Motor neuron (in vitro differentiated cells): ENCODE data around the gene UBE2D2. TPM values are rescaled to one million over a fixed set of nuclear protein-coding genes. Genes with fewer than 3 reads are reported as not detected.
"Not testable (repeated sequence)": the region's sequence is repeated elsewhere in the genome, so short reads cannot be mapped to it uniquely, and the experiment has no call there.

Experiments used
- ATAC-seq, 8 experiments: fragments of 200-7000 bp; cut with Tn5 transposase; replicated peaks in 6 of 8; 2 replicates each; pipeline ENCODE4 v1.8.0; 2021; ENCODE audit warnings: mild to moderate bottlenecking in 8 of 8, moderate library complexity in 8 of 8
- H3K27ac ChIP-seq, 2 donors: fragments of 250-450 bp; sonication (Bioruptor Pico); 2 replicates each; pipeline ENCODE4 v1.9.0; 2021; ENCODE audit warnings: antibody characterized with exemption in 2 of 2, mild to moderate bottlenecking in 2 of 2, moderate library complexity in 1 of 2
- H3K4me1 ChIP-seq, 2 donors: fragments of 250-450 bp; sonication (Bioruptor Pico); replicated peaks in 1 of 2; 2 replicates each; pipeline ENCODE4 v1.6.1; 2021; ENCODE audit warnings: antibody characterized with exemption in 2 of 2, mild to moderate bottlenecking in 2 of 2, moderate library complexity in 1 of 2
- H3K4me3 ChIP-seq, 5 donors: fragments of 250-450 bp; sonication (Bioruptor Pico); 2 replicates each; pipeline ENCODE4 v1.9.0; 2021; ENCODE audit warnings: antibody characterized with exemption in 5 of 5, mild to moderate bottlenecking in 5 of 5, moderate library complexity in 4 of 5
- WGBS, 10 experiments: fragments of 450-650 bp; shearing (Covaris generic); methylation state at CpG; one replicate each; pipeline ENCODE4 v1.0.0; 2022; 5-methylcytosine and 5-hydroxymethylcytosine counted together
- in situ Hi-C, 9 experiments: fragments of 400-800 bp; cut with MboI; loops; one replicate each; pipeline ENCODE4 v1.15.0; 2021; ENCODE audit warnings: low sequenced_read_pairs in 9 of 9, low pct_unique_long_range_greater_than_20kb in 2 of 9; ENCODE audit not compliant: unreplicated experiment in 9 of 9
- total RNA-seq, 8 experiments: library from RNA; unstranded; fragments of 300-600 nt; gene quantifications; 2 replicates each; pipeline versions ENCODE4 v1.2.3 to v1.2.4, GENCODE V29; 2022

The UBE2D2 gene
- total RNA-seq, 8 experiments from 2014 or later, result 66.9 to 164 (median 102) TPM

- Histone ChIP-seq H3K4me1 (peaks cover 58 to 71% of the 10 kb centered on the region in 2 donors), H3K4me3 (peak overlapping the region; percentile 6 to 34 (median 21)), H3K27ac (peak overlapping the region; percentile 71 to 91)
- in situ Hi-C loops, ATAC-seq: not testable (repeated sequence)
- 0 to 100% (median 77%) methylated on average over 1 to 9 of the region's 22 CpGs; no CpG with 5 or more reads in 3 of the 10 experiments for WGBS, 10 experiments
These were observed 34.6 kb upstream of the UBE2D2 start for GRCh38 chr5:139526309-139527089.

- Histone ChIP-seq H3K4me1 (peaks cover 62 to 77% of the 10 kb centered on the region in 2 donors), H3K4me3 (peak overlapping the region in 4 of 5 donors; percentile 8 to 34 (median 18)), H3K27ac (peak overlapping the region; percentile 71 to 91)
- in situ Hi-C loops, ATAC-seq: not testable (repeated sequence)
- 17 to 100% (median 59%) methylated on average over 1 to 2 of the region's 2 CpGs; no CpG with 5 or more reads in 4 of the 10 experiments for WGBS, 10 experiments
These were observed 34.1 kb upstream of the UBE2D2 start for GRCh38 chr5:139527090-139527470.

- 0 to 40% (median 33%) methylated on average over 1 to 2 of the region's 7 CpGs; no CpG with 5 or more reads in 5 of the 10 experiments for WGBS, 10 experiments
- in situ Hi-C loops, result not testable (repeated sequence)
These were observed 33.2 kb upstream of the UBE2D2 start for GRCh38 chr5:139527896-139528467.

GRCh38 chr5:139528695-139529094, 32.4 kb upstream of the UBE2D2 start:
- WGBS, 10 experiments, result 76 to 100% (median 96%) methylated on average over 1 to 8 of the region's 8 CpGs; no CpG with 5 or more reads in 3 of the 10 experiments
- in situ Hi-C loops, result not testable (repeated sequence)

More at GRCh38 chr5:139527896-139528467, 33.2 kb upstream of the UBE2D2 start:
- peaks cover 62 to 77% of the 10 kb centered on the region in 2 donors for H3K4me1 ChIP-seq
- ATAC-seq, result peak in 1 of 8 experiments; percentile 41
- peak overlapping the region in 2 of 5 donors; percentile 17 to 21 for H3K4me3 ChIP-seq
- peak overlapping the region in 1 of 2 donors; percentile 33 for H3K27ac ChIP-seq

GRCh38 chr5:139530079-139530478, 31.1 kb upstream of the UBE2D2 start:
- Histone ChIP-seq H3K27ac (peak overlapping the region in 1 of 2 donors; percentile 27), H3K4me1 (peaks cover 49 to 61% of the 10 kb centered on the region in 2 donors)
- ATAC-seq, H3K4me3 ChIP-seq, in situ Hi-C loops: not testable (repeated sequence)
- 80 to 100% (median 87%) methylated on average over 1 to 2 of the region's 2 CpGs; no CpG with 5 or more reads in 2 of the 10 experiments for WGBS, 10 experiments

More at GRCh38 chr5:139528695-139529094, 32.4 kb upstream of the UBE2D2 start:
- ATAC-seq, result not testable (repeated sequence)
- H3K27ac ChIP-seq, result peak overlapping the region in 1 of 2 donors; percentile 33
- peak overlapping the region in 1 of 5 donors; percentile 17 for H3K4me3 ChIP-seq
- H3K4me1 ChIP-seq, result peaks cover 62 to 75% of the 10 kb centered on the region in 2 donors

- peak in 4 of 8 experiments; percentile 27 to 58 (median 38) for ATAC-seq
- peak overlapping the region; percentile 72 to 84 for H3K27ac ChIP-seq
- H3K4me1 ChIP-seq, result peaks cover 32 to 47% of the 10 kb centered on the region in 2 donors
- WGBS, 10 experiments, result 0 to 82% (median 61%) methylated on average over 1 to 3 of the region's 3 CpGs
- peak overlapping the region in 2 of 5 donors; percentile 6 to 8 for H3K4me3 ChIP-seq
- in situ Hi-C loops, result no loop called here
These were observed 29.4 kb upstream of the UBE2D2 start for GRCh38 chr5:139531772-139532169.

GRCh38 chr5:139543423-139543991, 17.6 kb upstream of the UBE2D2 start:
- in situ Hi-C loops, result no loop called here
- peak overlapping the region; percentile 32 to 33 for H3K27ac ChIP-seq
- peak overlapping the region in 3 of 5 donors; percentile 5 to 29 (median 10) for H3K4me3 ChIP-seq
- peak; percentile 34 to 100 (median 99) for ATAC-seq
- peaks cover 4 to 8% of the 10 kb centered on the region in 2 donors for H3K4me1 ChIP-seq
- WGBS, 10 experiments, result 0 to 48% (median 7%) methylated on average over 1 to 19 of the region's 24 CpGs; no CpG with 5 or more reads in 3 of the 10 experiments

- H3K4me1 ChIP-seq, H3K4me3 ChIP-seq, H3K27ac ChIP-seq, ATAC-seq, in situ Hi-C loops: not testable (repeated sequence)
- WGBS, 10 experiments, result 100% methylated on average over 1 to 4 of the region's 6 CpGs; no CpG with 5 or more reads in 6 of the 10 experiments
These were observed 14.5 kb upstream of the UBE2D2 start for GRCh38 chr5:139546593-139546992.

GRCh38 chr5:139549162-139549894, 11.8 kb upstream of the UBE2D2 start:
- Histone ChIP-seq H3K27ac (no peak overlapping the region), H3K4me1 (no peaks in the 10 kb centered on the region), H3K4me3 (no peak overlapping the region)
- in situ Hi-C loops, result no loop called here
- WGBS, 10 experiments, result 94 to 100% (median 98%) methylated on average over 5 to 9 of the region's 49 CpGs; no CpG with 5 or more reads in 6 of the 10 experiments
- ATAC-seq, result no peak

- H3K27ac ChIP-seq, ATAC-seq, H3K4me3 ChIP-seq, H3K4me1 ChIP-seq, in situ Hi-C loops: not testable (repeated sequence)
- 14 to 100% (median 88%) methylated on average over 1 to 10 of the region's 12 CpGs; no CpG with 5 or more reads in 2 of the 10 experiments for WGBS, 10 experiments
These were observed 10.9 kb upstream of the UBE2D2 start for GRCh38 chr5:139550051-139550872.

- in situ Hi-C loops, result no loop called here
- ATAC-seq, result no peak
- Histone ChIP-seq H3K4me3 (no peak overlapping the region), H3K4me1 (no peaks in the 10 kb centered on the region), H3K27ac (no peak overlapping the region)
- WGBS, 10 experiments, result 17 to 100% (median 36%) methylated on average over 1 to 2 of the region's 2 CpGs; no CpG with 5 or more reads in 3 of the 10 experiments
These were observed 9.8 kb upstream of the UBE2D2 start for GRCh38 chr5:139551191-139551889.
